ENCODE data around the gene MEA1. TPM values are rescaled to one million over a fixed set of nuclear protein-coding genes. Genes with fewer than 3 reads are reported as not detected.

The MEA1 gene
- total RNA-seq, 4 donors from 2014 or later, result 21.7 to 54.2 (median 37.3) TPM

GRCh38 chr6:42974919-42975505 is 38.7 kb downstream of the MEA1 start:
- intact Hi-C loops (cut with DNase I; ENCODE audit: low total_unique reads) (no loop called here), in situ Hi-C loops (cut with MboI; ENCODE audit: low pct_ligation_motif_present in 1 of 4, low pct_unique_long_range_greater_than_20kb in 1 of 4, low sequenced_read_pairs in 3 of 4) (no loop called here)
- Histone ChIP-seq H3K27ac (no peak overlapping the region), H3K36me3 (no peaks in the 10 kb centered on the region), H3K27me3 (no peaks in the 10 kb centered on the region), H3K9me3 (no peaks in the 10 kb centered on the region), H3K4me3 (no peak overlapping the region), H3K4me1 (peaks cover 7 to 27% (median 22%) of the 10 kb centered on the region in 4 donors)
- DNase-seq, result no peak
- 94 to 100% methylated on average over 1 to 5 of the region's 5 CpGs for WGBS, 2 donors (ENCODE audit: low coverage in 1 of 2)
- no peak for TF ChIP-seq CTCF (IDR thresholded peaks at IDR 0.05)
- no peak for TF ChIP-seq EP300 (IDR thresholded peaks at IDR 0.05; ENCODE audit: low read depth)
- no peak for TF ChIP-seq POLR2AphosphoS5 (IDR thresholded peaks at IDR 0.05)
- TF ChIP-seq POLR2A (IDR thresholded peaks at IDR 0.05), result no peak

- Histone ChIP-seq H3K36me3 (no peaks in the 10 kb centered on the region), H3K27ac (no peak overlapping the region), H3K9me3 (no peaks in the 10 kb centered on the region), H3K27me3 (no peaks in the 10 kb centered on the region), H3K4me1 (peaks cover 0 to 20% (median 16%) of the 10 kb centered on the region in 4 donors), H3K4me3 (no peak overlapping the region)
- intact Hi-C loops (cut with DNase I; ENCODE audit: low total_unique reads) (no loop called here), in situ Hi-C loops (cut with MboI; ENCODE audit: low pct_ligation_motif_present in 1 of 4, low pct_unique_long_range_greater_than_20kb in 1 of 4, low sequenced_read_pairs in 3 of 4) (no loop called here)
- DNase-seq, result no peak
- 98 to 100% methylated on average over 1 to 3 of the region's 3 CpGs for WGBS, 2 donors (ENCODE audit: low coverage in 1 of 2)
- TF ChIP-seq POLR2A (IDR thresholded peaks at IDR 0.05), result no peak
- no peak for TF ChIP-seq POLR2AphosphoS5 (IDR thresholded peaks at IDR 0.05)
- no peak for TF ChIP-seq CTCF (IDR thresholded peaks at IDR 0.05)
- TF ChIP-seq EP300 (IDR thresholded peaks at IDR 0.05; ENCODE audit: low read depth), result no peak
Measured at GRCh38 chr6:42973926-42974325, 39.8 kb downstream of the MEA1 start.

- TF ChIP-seq POLR2A (IDR thresholded peaks at IDR 0.05), result no peak
- no peak for TF ChIP-seq CTCF (IDR thresholded peaks at IDR 0.05)
- TF ChIP-seq POLR2AphosphoS5 (IDR thresholded peaks at IDR 0.05), result no peak
- no peak for TF ChIP-seq EP300 (IDR thresholded peaks at IDR 0.05; ENCODE audit: low read depth)
- 84% methylated on average over 3 of the region's 3 CpGs; no CpG with 5 or more reads in 1 of the 2 donors for WGBS, 2 donors (ENCODE audit: low coverage in 1 of 2)
- in situ Hi-C loops (cut with MboI; ENCODE audit: low pct_ligation_motif_present in 1 of 4, low pct_unique_long_range_greater_than_20kb in 1 of 4, low sequenced_read_pairs in 3 of 4) (no loop called here), intact Hi-C loops (cut with DNase I; ENCODE audit: low total_unique reads) (no loop called here)
- Histone ChIP-seq H3K36me3 (no peaks in the 10 kb centered on the region), H3K27me3 (no peaks in the 10 kb centered on the region), H3K4me1 (peaks cover 0 to 7% (median 5%) of the 10 kb centered on the region in 4 donors), H3K27ac (no peak overlapping the region), H3K9me3 (no peaks in the 10 kb centered on the region), H3K4me3 (no peak overlapping the region)
- DNase-seq, result no peak
Measured at GRCh38 chr6:42971746-42972327, 41.9 kb downstream of the MEA1 start.

- intact Hi-C loops (cut with DNase I; ENCODE audit: low total_unique reads), result no loop called here
- peaks cover 0 to 4% (median 0%) of the 10 kb centered on the region in 4 donors for H3K36me3 ChIP-seq
- H3K4me1 ChIP-seq, result peaks cover 0 to 4% (median 0%) of the 10 kb centered on the region in 4 donors
- H3K27ac ChIP-seq, result no peak overlapping the region
- in situ Hi-C loops (cut with MboI; ENCODE audit: low pct_ligation_motif_present in 1 of 4, low pct_unique_long_range_greater_than_20kb in 1 of 4, low sequenced_read_pairs in 3 of 4), result no loop called here
- H3K9me3 ChIP-seq, result no peaks in the 10 kb centered on the region
- WGBS, 2 donors (ENCODE audit: low coverage in 1 of 2), result 87% methylated on average over 4 of the region's 4 CpGs; no CpG with 5 or more reads in 1 of the 2 donors
- no peak for TF ChIP-seq CTCF (IDR thresholded peaks at IDR 0.05)
- TF ChIP-seq POLR2AphosphoS5 (IDR thresholded peaks at IDR 0.05), result no peak
- no peak for TF ChIP-seq EP300 (IDR thresholded peaks at IDR 0.05; ENCODE audit: low read depth)
- no peak for TF ChIP-seq POLR2A (IDR thresholded peaks at IDR 0.05)
- no peaks in the 10 kb centered on the region for H3K27me3 ChIP-seq
- no peak overlapping the region for H3K4me3 ChIP-seq
- DNase-seq, result no peak
Measured at GRCh38 chr6:42970871-42971612, 42.7 kb downstream of the MEA1 start.

Data from transverse colon (tissue), 4 donors.